HepG2 (cell line): Measurements from ENCODE around the gene IFNG. TPM values are rescaled to one million over a fixed set of nuclear protein-coding genes. Genes with fewer than 3 reads are reported as not detected.

Experiments
- ATAC-seq: fragments of 200-7000 bp; cut with Tn5 transposase; 3 replicates; pipeline ENCODE4 v1.9.1; 2020; ENCODE audit warnings: mild to moderate bottlenecking, moderate library complexity
- BruUV-seq: library from RNA; stranded (reverse); fragments of 400-500 nt; replicated peaks from 2 replicates; lab custom pipeline; 2021; lab: Mats Ljungman, UMichigan
- CTCF ChIA-PET: fragments of 300-600 bp; formaldehyde crosslinking; extraction: SDS; loops from one replicate; lab custom pipeline; 2021; ENCODE audit warnings: low total read pairs, inconsistent platforms, low intra/inter-chr PET ratio; lab: Yijun Ruan, JAX
- POLR2A ChIA-PET: fragments of 350-600 bp; sonication (Branson Sonifier 250); formaldehyde crosslinking; loops from one replicate; lab custom pipeline; 2020; ENCODE audit warnings: antibody characterized with exemption, inconsistent platforms; lab: Yijun Ruan, JAX
- DNase-seq: peaks from one replicate; pipeline ENCODE4 v3.0.0-alpha.2; 2015; ENCODE audit warnings: low spot score
- FAIRE-seq: peaks from 3 replicates; lab custom pipeline; 2011; peaks lifted over from hg19 to GRCh38; lab: Jason Lieb, UNC
- H2AFZ ChIP-seq: one replicate; pipeline ENCODE4 v1.6.1; 2011; ENCODE audit warnings: low read length, inconsistent platforms
- H3K27ac ChIP-seq: fragments of 300-600 bp; 3 replicates; pipeline ENCODE4 v1.8.0; 2011; ENCODE audit warnings: mixed run types, mild to moderate bottlenecking, mixed read lengths, low read length, inconsistent platforms; ENCODE audit not compliant: insufficient read depth; ENCODE audit errors: extremely low read length
- H3K27me3 ChIP-seq, 2 experiments: fragments of 200-600 bp in 1 of 2; 2 replicates in 1 of 2; 3 replicates in 1 of 2; pipeline versions ENCODE4 v1.6.0 to v1.8.0; 2011; ENCODE audit warnings: low read length in 2 of 2, mild to moderate bottlenecking in 2 of 2, moderate library complexity in 2 of 2, inconsistent platforms in 1 of 2; ENCODE audit not compliant: insufficient read depth in 2 of 2, control insufficient read depth in 1 of 2
- H3K36me3 ChIP-seq, 2 experiments: fragments of 200-600 bp in 1 of 2; replicated peaks in 1 of 2; 2 replicates in 1 of 2; 3 replicates in 1 of 2; pipeline versions ENCODE4 v1.5.1 to v1.8.0; 2011; ENCODE audit warnings: low read length in 2 of 2, inconsistent platforms in 1 of 2; ENCODE audit not compliant: insufficient read depth in 2 of 2, control insufficient read depth in 1 of 2
- H3K4me1 ChIP-seq: 2 replicates; pipeline ENCODE4 v1.5.1; 2012; ENCODE audit warnings: low read length, inconsistent platforms; ENCODE audit not compliant: insufficient read depth
- H3K4me2 ChIP-seq: 2 replicates; pipeline ENCODE4 v1.6.0; 2011; ENCODE audit warnings: low read depth, low read length, inconsistent platforms
- H3K4me3 ChIP-seq, 3 experiments: fragments of 200-600 bp in 1 of 3; sonication (generic), shearing (Covaris generic) in 1 of 3; replicated peaks in 1 of 3; 2 replicates each; pipeline ENCODE4 v1.5.1; 2011 to 2016; ENCODE audit warnings: low read length in 3 of 3, inconsistent platforms in 2 of 3, low read depth in 2 of 3, mild to moderate bottlenecking in 2 of 3, control low read depth in 1 of 3, mixed read lengths in 1 of 3; ENCODE audit not compliant: insufficient read depth in 1 of 3
- H3K79me2 ChIP-seq: one replicate; pipeline ENCODE4 v1.6.1; 2011; ENCODE audit warnings: low read length, inconsistent platforms; ENCODE audit not compliant: insufficient read depth
- H3K9ac ChIP-seq: 2 replicates; pipeline ENCODE4 v1.6.0; 2011; ENCODE audit warnings: mild to moderate bottlenecking, low read depth, low read length, inconsistent platforms; ENCODE audit not compliant: insufficient read depth
- H3K9me3 ChIP-seq: 2 replicates; pipeline ENCODE4 v1.5.1; 2012; ENCODE audit warnings: mild to moderate bottlenecking, low read length
- H4K20me1 ChIP-seq: 2 replicates; pipeline ENCODE4 v1.6.0; 2011; ENCODE audit warnings: inconsistent platforms, mild to moderate bottlenecking, low read length, moderate library complexity; ENCODE audit not compliant: insufficient read depth
- GABPA ChIP-seq, 2 experiments: IDR thresholded peaks; 2 replicates each; pipeline ENCODE4 v1.6.1; 2011 to 2016; ENCODE audit warnings: low read depth in 2 of 2, low read length in 1 of 2, missing biosample characterization in 1 of 2, missing genetic modification characterization in 1 of 2
- KDM1A ChIP-seq: IDR thresholded peaks from 2 replicates; pipeline ENCODE4 v1.6.1; 2016; ENCODE audit warnings: missing compliant biosample characterization
- MATR3 ChIP-seq: sonication (generic); formaldehyde crosslinking; IDR thresholded peaks from 2 replicates; pipeline ENCODE4 v1.4.0; 2020; ENCODE audit warnings: missing genetic modification reagents
- NRL ChIP-seq: sonication (generic); formaldehyde crosslinking; IDR thresholded peaks from 2 replicates; pipeline ENCODE4 v1.5.0; 2020; ENCODE audit warnings: missing genetic modification reagents, mild to moderate bottlenecking, moderate library complexity, borderline replicate concordance
- PAF1 ChIP-seq: IDR thresholded peaks from 2 replicates; pipeline ENCODE4 v1.6.1; 2016; ENCODE audit warnings: missing genetic modification reagents, missing compliant biosample characterization
- PHF8 ChIP-seq: sonication (generic); formaldehyde crosslinking; IDR thresholded peaks from 2 replicates; pipeline ENCODE4 v1.5.0; 2020; ENCODE audit warnings: missing genetic modification reagents
- RXRA ChIP-seq: sonication (generic); formaldehyde crosslinking; IDR thresholded peaks from 2 replicates; pipeline ENCODE4 v1.5.1; 2020; ENCODE audit warnings: missing genetic modification reagents
- SP4 ChIP-seq: sonication (generic); formaldehyde crosslinking; IDR thresholded peaks from 2 replicates; pipeline ENCODE4 v1.8.1; 2023; ENCODE audit warnings: mild to moderate bottlenecking, missing genetic modification reagents
- TOE1 ChIP-seq: sonication (generic); formaldehyde crosslinking; IDR thresholded peaks from 2 replicates; pipeline ENCODE4 v1.4.0; 2020; ENCODE audit warnings: mild to moderate bottlenecking, missing genetic modification reagents
- ZNF543 ChIP-seq: sonication (generic); formaldehyde crosslinking; IDR thresholded peaks from 2 replicates; pipeline ENCODE4 v1.4.0; 2020; ENCODE audit warnings: mild to moderate bottlenecking, missing genetic modification reagents
- ZNF781 ChIP-seq: sonication (generic); formaldehyde crosslinking; IDR thresholded peaks from 2 replicates; pipeline ENCODE4 v1.5.1; 2020; ENCODE audit warnings: borderline replicate concordance, mild to moderate bottlenecking, missing genetic modification reagents; ENCODE audit errors: not compliant biosample characterization
- in situ Hi-C: cut with HindIII; loops from 2 replicates; pipeline ENCODE4 v1.10.0; 2017; ENCODE audit warnings: low pct_unique_long_range_greater_than_20kb; ENCODE audit not compliant: extremely low pct_ligation_motif_present
- intact Hi-C: fragments of 100-400 bp; cut with micrococcal nuclease; formaldehyde crosslinking; loops from one replicate; pipeline ENCODE4 v1.10.0; 2022; ENCODE audit not compliant: unreplicated experiment
- polyA plus RNA-seq, 8 experiments: library from polyadenylated mRNA; depleted of rRNA in 3 of 8; stranded (reverse) in 7 of 8; unstranded in 1 of 8; fragments of >200 nt; fragmentation: Illumina TruSeq in 4 of 8; extraction: Trizol in 4 of 8; gene quantifications; 2 replicates each; pipeline versions ENCODE4 v1.2.1 to v1.2.3, GENCODE V29; 2011 to 2016; ENCODE audit warnings: low read depth in 4 of 8, missing spikeins in 1 of 8, mixed read lengths in 1 of 8; ENCODE audit not compliant: insufficient read depth in 1 of 8
- total RNA-seq, 5 experiments: library from RNA; depleted of rRNA; stranded (reverse); fragments of >200 nt; fragmentation: Illumina TruSeq; extraction: Trizol; gene quantifications; 2 replicates each; pipeline ENCODE4 v1.2.3, GENCODE V29; 2016; ENCODE audit warnings: low read depth in 1 of 5
- TF ChIP-seq, protein P1 (sequence below): sonication (generic); formaldehyde crosslinking; IDR thresholded peaks from 2 replicates; pipeline ENCODE4 v1.5.0; 2020; ENCODE audit warnings: missing genetic modification reagents
- TF ChIP-seq, protein P2 (sequence below): IDR thresholded peaks from 2 replicates; pipeline ENCODE4 v1.6.1; 2018; ENCODE audit warnings: missing genetic modification reagents, mild to moderate bottlenecking, missing compliant biosample characterization

Gene IFNG
- total and polyA plus RNA-seq, 2 of the 13 experiments (the other 11 are each of a cell fraction or from before 2014, with no cell fraction given), result not detected

DNA sequence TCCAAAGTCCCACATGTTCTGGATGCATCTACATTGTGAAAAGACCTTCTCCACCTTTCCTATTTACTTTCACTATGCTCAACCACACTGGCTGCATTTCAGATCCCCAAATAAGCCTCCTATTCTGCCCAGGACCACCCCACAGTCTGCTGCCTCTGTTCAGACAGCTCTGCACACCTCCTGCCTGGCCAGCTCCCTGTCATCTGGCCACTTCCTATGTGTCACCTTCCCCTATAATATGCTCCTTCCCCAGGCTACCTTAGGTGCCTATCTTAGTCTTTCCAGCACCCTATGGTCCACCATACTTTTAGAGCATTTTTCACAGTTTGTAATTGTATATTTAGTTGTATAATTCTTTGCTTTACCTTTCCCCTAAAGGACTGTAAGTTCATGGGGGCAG lies 50.5 kb downstream of the IFNG start:
- Histone ChIP-seq H3K27me3 (no peaks in the 10 kb centered on the region), H3K4me3 (no peak overlapping the region), H3K36me3 (no peaks in the 10 kb centered on the region), H3K9me3 (no peaks in the 10 kb centered on the region), H3K4me1 (no peaks in the 10 kb centered on the region), H3K79me2 (no peaks in the 10 kb centered on the region), H2AFZ (no peak overlapping the region), H3K9ac (no peak overlapping the region), H3K4me2 (no peak overlapping the region), H3K27ac (no peak overlapping the region), H4K20me1 (0 out of 2 replicates have a peak, but pooled peaks cover 2% of the 10 kb centered on the region)
- DNase-seq (no peak), FAIRE-seq (no peak), ATAC-seq (no peak)
- TF ChIP-seq KDM1A (CRISPR knock-in tag) (no peak), TOE1 (no peak), ZNF543 (CRISPR knock-in tag) (no peak), PHF8 (no peak), RXRA (CRISPR knock-in tag) (no peak), NRL (CRISPR knock-in tag) (no peak), PAF1 (CRISPR knock-in tag) (no peak), GABPA (IDR thresholded peaks at IDR 0.05; ENCODE audit: low read depth, low read length) (no peak), GABPA (CRISPR knock-in tag; IDR thresholded peaks at IDR 0.05; ENCODE audit: low read depth) (no peak), MATR3 (no peak), ZNF781 (CRISPR knock-in tag) (no peak), SP4 (no peak)
- TF ChIP-seq, protein P1, sequence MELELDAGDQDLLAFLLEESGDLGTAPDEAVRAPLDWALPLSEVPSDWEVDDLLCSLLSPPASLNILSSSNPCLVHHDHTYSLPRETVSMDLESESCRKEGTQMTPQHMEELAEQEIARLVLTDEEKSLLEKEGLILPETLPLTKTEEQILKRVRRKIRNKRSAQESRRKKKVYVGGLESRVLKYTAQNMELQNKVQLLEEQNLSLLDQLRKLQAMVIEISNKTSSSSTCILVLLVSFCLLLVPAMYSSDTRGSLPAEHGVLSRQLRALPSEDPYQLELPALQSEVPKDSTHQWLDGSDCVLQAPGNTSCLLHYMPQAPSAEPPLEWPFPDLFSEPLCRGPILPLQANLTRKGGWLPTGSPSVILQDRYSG (CRISPR knock-in tag), result no peak
- TF ChIP-seq, protein P2, sequence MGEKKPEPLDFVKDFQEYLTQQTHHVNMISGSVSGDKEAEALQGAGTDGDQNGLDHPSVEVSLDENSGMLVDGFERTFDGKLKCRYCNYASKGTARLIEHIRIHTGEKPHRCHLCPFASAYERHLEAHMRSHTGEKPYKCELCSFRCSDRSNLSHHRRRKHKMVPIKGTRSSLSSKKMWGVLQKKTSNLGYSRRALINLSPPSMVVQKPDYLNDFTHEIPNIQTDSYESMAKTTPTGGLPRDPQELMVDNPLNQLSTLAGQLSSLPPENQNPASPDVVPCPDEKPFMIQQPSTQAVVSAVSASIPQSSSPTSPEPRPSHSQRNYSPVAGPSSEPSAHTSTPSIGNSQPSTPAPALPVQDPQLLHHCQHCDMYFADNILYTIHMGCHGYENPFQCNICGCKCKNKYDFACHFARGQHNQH, result no peak
- ChIA-PET POLR2A (no interaction called here), CTCF (no interaction called here)
- in situ Hi-C loops (no loop called here), intact Hi-C loops (no loop called here)
- BruUV-seq, result no TSS peak
